ENCODE data around the gene KXD1. TPM values are rescaled to one million over a fixed set of nuclear protein-coding genes. Genes with fewer than 3 reads are reported as not detected.
"Not testable (repeated sequence)": the region's sequence is repeated elsewhere in the genome, so short reads cannot be mapped to it uniquely, and the experiment has no call there.

Gene KXD1
- polyA plus RNA-seq, 6 donors from 2014 or later: 75.3 to 108 (median 84.5) TPM

DNA sequence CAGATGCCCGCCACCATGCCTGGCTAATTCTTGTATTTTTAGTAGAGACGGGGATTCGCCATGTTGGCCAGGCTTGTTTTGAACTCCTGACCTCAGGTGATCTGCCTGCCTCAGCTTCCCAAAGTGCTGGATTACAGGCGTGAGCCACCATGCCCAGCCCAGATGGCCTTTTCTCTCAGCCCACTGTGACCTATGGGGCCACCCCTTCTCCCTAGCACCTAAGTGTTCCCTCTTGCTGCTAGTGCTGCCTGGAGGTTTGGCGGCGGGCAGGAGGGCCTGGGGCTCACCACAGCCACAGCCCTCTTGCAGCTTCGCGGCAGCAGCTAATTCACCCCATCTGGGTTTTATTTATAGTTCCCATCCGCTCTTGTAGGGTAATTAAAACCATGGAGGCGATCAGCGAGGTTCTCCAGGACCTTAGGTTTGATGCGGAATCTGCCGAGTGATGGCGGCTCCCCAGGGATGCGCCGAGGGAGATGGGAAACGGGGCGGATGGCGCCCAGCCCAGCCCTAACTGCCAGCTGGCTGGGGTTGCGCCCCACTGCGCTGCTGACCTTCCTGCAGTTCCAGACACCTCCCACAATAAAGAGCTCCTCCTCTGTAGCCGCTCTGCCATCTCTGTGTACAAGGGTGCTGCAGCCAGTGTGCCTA, 34.2 kb downstream of the KXD1 start:
- peak overlapping the region in 5 of 8 donors; percentile 11 to 85 (median 29) for H3K4me3 Mint-ChIP-seq
- H3K4me1 Mint-ChIP-seq: peaks cover 30 to 48% (median 46%) of the 10 kb centered on the region in 3 donors
- H3K36me3 Mint-ChIP-seq: no peaks in the 10 kb centered on the region
- no peak for ATAC-seq (ENCODE audit: low read depth in 2 of 2)
- H3K9me3 Mint-ChIP-seq: no peaks in the 10 kb centered on the region
- H3K27ac Mint-ChIP-seq: peak overlapping the region in 2 of 6 donors; percentile 32 to 57
- DNase-seq: no peak
- peaks cover 0 to 9% (median 6%) of the 10 kb centered on the region in 3 donors for H3K27me3 Mint-ChIP-seq

DNA sequence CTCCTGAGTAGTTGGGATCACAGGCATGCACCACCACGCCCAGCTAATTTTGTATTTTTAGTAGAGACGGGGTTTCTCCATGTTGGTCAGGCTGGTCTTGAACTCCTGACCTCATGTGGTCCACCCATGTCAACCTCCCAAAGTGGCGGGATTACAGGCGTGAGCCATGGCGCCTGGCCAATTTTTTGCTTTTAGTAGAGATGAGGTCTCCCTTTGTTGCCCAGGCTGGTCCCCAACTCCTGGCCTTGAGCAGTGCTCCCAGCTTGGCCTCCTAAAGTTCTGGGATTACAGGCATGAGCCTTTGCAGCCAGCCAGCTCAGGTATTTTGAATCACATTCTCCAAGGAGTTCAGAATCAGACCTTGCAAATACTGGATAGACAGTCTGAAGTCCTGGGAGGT, 35.1 kb downstream of the KXD1 start:
- H3K27me3 Mint-ChIP-seq: peaks cover 0 to 17% (median 6%) of the 10 kb centered on the region in 3 donors
- H3K27ac Mint-ChIP-seq; ATAC-seq (ENCODE audit: low read depth in 2 of 2); DNase-seq; H3K36me3 Mint-ChIP-seq; H3K9me3 Mint-ChIP-seq: not testable (repeated sequence)
- H3K4me3 Mint-ChIP-seq: peak overlapping the region in 1 of 8 donors; percentile 43
- H3K4me1 Mint-ChIP-seq: peaks cover 32 to 47% (median 41%) of the 10 kb centered on the region in 3 donors

DNA sequence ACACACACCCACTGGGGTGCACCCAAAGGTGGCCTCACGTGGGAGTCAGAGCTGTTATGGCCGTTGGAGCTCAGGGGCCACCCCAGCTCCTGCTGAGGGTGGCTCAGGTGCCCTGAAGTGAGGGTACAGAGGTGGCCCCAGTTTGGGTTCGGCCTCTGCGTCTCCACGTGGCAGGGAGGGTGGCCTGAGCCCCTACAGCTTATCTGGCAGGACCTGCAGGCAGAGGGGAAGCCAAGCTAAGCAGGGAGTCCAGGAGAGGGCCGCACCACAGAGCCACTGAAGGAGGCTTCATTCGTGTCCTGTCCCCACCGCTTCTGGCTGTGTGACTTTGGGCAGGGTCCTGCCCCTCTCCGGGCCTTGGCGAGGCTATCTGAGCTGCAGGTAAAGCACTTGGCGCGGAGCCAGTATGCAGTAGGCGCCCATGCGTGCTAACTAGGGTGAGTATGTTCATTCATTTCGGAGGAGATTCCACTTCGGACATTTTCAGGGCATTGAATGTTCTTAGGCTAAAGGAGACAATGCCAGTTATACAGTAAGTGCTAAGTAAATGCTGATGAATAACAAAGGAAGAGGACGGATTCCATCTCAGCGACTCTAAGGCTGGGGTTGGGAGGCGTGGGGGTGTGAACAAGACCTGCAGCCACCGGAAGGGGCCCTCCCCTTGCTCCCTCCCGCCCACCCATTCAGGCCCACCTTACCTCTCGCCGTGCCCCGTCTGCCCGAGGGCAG, 35.9 kb downstream of the KXD1 start:
- no peaks in the 10 kb centered on the region for H3K9me3 Mint-ChIP-seq
- ATAC-seq (ENCODE audit: low read depth in 2 of 2): no peak
- peaks cover 25 to 39% (median 33%) of the 10 kb centered on the region in 3 donors for H3K4me1 Mint-ChIP-seq
- H3K27ac Mint-ChIP-seq: peak overlapping the region in 1 of 6 donors; percentile 63
- no peaks in the 10 kb centered on the region for H3K36me3 Mint-ChIP-seq
- DNase-seq: no peak
- peaks cover 0 to 25% (median 6%) of the 10 kb centered on the region in 3 donors for H3K27me3 Mint-ChIP-seq
- peak overlapping the region in 6 of 8 donors; percentile 34 to 77 (median 68) for H3K4me3 Mint-ChIP-seq

DNA sequence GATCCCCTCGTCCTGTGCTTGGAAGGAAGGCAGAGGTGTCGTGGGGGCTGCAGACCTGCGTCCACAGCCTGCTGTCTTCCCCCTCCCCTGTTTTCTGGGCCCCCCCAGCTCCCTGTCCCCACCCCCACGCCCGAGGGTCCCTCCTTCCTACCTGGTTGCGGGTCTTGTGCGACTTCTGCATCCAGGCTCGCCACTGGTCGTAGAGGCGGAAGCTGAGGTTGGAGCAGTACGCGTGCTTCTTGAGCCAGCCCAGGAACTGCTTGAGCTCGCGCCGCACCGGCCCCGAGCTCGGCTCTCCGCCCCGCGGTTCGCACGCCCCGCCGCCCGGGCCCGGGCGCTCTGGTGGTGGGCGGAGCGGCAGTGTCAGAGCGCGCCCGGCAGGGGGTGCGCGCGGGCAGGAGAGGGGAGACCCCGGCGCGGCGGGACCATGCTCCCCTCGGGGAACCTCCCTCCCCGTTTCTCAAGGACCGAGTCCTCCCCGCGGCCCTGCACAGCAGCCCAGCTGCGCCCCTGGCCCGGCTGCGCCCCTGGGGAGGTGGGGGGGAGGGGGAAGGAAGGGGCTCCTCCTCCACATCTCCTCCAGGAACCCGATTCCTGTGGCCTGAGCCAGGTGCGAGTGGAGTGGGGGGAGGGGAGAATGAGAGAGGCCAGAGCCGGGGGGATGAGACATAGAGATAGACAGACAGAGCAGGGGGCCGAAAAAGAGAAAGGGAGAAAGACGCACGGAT, 36.6 kb downstream of the KXD1 start:
- peak overlapping the region; percentile 68 to 87 (median 78) for H3K4me3 Mint-ChIP-seq
- ATAC-seq (ENCODE audit: low read depth in 2 of 2) (peak; percentile 68 to 75), DNase-seq (peak; percentile 75)
- H3K36me3 Mint-ChIP-seq: no peaks in the 10 kb centered on the region
- H3K9me3 Mint-ChIP-seq: no peaks in the 10 kb centered on the region
- H3K4me1 Mint-ChIP-seq: peaks cover 25 to 38% (median 33%) of the 10 kb centered on the region in 3 donors
- H3K27me3 Mint-ChIP-seq: peaks cover 0 to 32% (median 6%) of the 10 kb centered on the region in 3 donors
- H3K27ac Mint-ChIP-seq: peak overlapping the region in 2 of 6 donors; percentile 42 to 80

DNA sequence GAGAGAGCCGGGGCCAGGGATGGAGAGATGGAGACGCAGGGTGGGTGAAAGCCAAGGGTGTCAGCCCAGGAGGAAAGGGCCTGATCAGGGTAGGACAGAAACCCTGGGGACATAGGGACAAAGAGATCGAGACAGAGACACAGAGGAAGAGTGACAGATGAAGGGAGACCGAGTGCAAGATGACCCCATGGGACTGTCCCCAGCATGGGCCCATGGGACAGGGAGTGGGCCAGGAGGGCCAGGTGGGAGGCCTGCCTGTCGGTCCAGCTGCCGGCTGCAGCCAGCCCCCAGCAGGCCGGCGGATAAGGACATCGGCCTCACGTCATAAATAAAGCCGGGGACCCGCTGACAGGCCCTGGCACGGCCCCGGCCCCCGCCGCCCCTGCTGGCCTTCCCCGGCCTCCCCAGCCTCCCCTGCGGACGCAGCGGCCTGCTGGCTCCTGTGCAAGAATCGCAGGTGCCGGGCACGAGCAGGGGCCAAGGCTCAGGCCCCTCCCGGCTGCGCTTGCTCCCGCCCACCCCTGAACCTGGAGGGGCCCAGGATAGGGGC, 37.2 kb downstream of the KXD1 start:
- Mint-ChIP-seq H3K9me3 (no peaks in the 10 kb centered on the region), H3K4me1 (peaks cover 21 to 32% (median 30%) of the 10 kb centered on the region in 3 donors), H3K4me3 (peak overlapping the region in 7 of 8 donors; percentile 68 to 87 (median 78)), H3K27me3 (peaks cover 0 to 39% (median 6%) of the 10 kb centered on the region in 3 donors), H3K36me3 (no peaks in the 10 kb centered on the region), H3K27ac (peak overlapping the region in 2 of 6 donors; percentile 42 to 80)
- DNase-seq (no peak), ATAC-seq (ENCODE audit: low read depth in 2 of 2) (peak in 1 of 2 donors; percentile 3)

DNA sequence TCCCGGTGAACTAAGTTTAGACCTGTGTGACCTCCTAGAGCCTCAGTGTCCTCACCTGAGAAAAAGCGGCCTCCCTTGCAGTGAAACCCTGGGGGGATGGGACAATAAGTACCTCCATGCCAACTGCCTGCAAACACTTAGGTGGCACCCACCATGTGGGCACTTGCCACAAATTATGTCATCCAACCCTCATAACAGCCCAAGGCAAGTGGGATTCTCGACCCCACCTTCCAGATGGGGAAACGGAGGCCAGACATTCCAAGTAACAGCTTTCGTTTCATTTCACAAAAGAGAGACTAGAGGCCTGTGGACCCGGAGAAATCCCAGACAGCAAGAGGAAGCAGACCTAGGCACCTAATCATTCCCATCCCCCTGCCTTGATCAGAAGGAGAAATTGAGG, 37.8 kb downstream of the KXD1 start:
- peaks cover 0 to 45% (median 6%) of the 10 kb centered on the region in 3 donors for H3K27me3 Mint-ChIP-seq
- H3K9me3 Mint-ChIP-seq: no peaks in the 10 kb centered on the region
- H3K4me3 Mint-ChIP-seq: peak overlapping the region; percentile 21 to 73 (median 46)
- DNase-seq (no peak), ATAC-seq (ENCODE audit: low read depth in 2 of 2) (no peak)
- H3K4me1 Mint-ChIP-seq: peaks cover 15 to 26% (median 24%) of the 10 kb centered on the region in 3 donors
- peak overlapping the region in 1 of 6 donors; percentile 33 for H3K27ac Mint-ChIP-seq
- no peaks in the 10 kb centered on the region for H3K36me3 Mint-ChIP-seq

DNA sequence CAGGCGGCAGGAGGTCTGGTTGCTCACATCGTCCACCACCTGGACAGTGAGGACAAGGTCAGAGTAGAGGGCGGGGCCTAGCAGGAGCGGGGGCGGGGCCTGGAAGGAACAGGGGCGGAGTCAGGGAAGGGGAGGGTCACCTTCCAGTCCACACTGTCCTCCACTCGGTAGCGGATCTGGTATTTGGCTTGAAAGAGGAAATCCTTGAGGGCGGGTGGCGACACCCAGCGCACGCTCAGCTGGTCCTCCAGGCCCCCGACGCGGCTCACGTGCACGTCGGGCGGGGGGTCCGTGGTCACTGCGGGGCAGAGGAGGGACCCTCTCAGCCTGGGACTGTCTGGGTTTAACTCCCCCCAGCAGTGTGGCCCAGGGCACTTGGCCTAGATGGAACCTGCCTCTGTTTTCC, 39.1 kb downstream of the KXD1 start:
- H3K27me3 Mint-ChIP-seq: peaks cover 0 to 53% (median 12%) of the 10 kb centered on the region in 3 donors
- H3K4me3 Mint-ChIP-seq: peak overlapping the region in 1 of 8 donors; percentile 72
- peaks cover 13 to 23% (median 15%) of the 10 kb centered on the region in 3 donors for H3K4me1 Mint-ChIP-seq
- no peaks in the 10 kb centered on the region for H3K9me3 Mint-ChIP-seq
- DNase-seq: no peak
- ATAC-seq (ENCODE audit: low read depth in 2 of 2): no peak
- H3K36me3 Mint-ChIP-seq: no peaks in the 10 kb centered on the region
- H3K27ac Mint-ChIP-seq: peak overlapping the region in 3 of 6 donors; percentile 65 to 81 (median 81)

DNA sequence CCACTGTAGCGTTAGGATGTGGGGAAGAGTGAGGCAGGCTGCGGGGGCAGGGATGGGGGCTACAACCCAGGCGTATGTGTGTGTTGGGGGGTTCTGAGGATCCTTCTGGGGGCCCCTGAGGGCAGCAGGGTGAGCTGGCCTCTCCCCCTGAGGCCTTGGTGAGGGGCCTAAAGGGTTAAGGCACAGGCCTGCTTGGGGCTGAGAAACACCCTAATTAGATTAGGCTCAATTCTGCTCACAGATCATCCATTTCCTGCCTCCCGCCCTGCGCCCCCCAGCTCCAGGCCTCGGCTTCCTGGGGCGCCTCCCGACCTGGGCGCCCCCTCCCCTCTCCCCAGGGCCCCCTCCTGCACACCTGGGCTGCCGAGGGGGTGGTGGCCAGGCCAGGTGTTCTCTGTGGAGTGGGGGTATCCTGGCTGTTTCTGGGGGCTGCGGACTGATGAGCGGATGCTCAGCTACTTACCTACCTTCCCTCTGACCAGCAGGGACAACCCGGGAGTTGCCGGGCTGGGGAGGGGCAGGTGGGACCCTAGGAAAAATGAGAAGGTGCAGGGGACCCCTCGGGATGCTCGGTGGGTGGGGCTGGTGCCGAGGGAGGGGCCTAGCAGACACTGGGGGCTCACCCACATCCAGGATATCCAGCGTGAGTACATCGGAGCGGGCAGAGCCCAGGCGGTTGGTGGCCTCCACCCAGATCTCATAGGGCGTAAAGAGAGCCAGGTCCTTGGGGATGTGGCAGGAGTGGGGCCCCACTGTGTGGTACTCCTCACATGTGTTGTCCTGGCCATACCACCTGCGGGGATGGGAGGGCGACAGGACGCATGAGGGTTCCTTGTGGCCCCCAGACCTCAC, 40.4 kb downstream of the KXD1 start:
- ATAC-seq (ENCODE audit: low read depth in 2 of 2) (no peak), DNase-seq (no peak)
- Mint-ChIP-seq H3K4me3 (no peak overlapping the region), H3K27me3 (peaks cover 4 to 64% (median 20%) of the 10 kb centered on the region in 3 donors), H3K27ac (peak overlapping the region in 1 of 6 donors; percentile 9), H3K9me3 (no peaks in the 10 kb centered on the region), H3K36me3 (no peaks in the 10 kb centered on the region), H3K4me1 (peaks cover 14 to 25% (median 16%) of the 10 kb centered on the region in 3 donors)

DNA sequence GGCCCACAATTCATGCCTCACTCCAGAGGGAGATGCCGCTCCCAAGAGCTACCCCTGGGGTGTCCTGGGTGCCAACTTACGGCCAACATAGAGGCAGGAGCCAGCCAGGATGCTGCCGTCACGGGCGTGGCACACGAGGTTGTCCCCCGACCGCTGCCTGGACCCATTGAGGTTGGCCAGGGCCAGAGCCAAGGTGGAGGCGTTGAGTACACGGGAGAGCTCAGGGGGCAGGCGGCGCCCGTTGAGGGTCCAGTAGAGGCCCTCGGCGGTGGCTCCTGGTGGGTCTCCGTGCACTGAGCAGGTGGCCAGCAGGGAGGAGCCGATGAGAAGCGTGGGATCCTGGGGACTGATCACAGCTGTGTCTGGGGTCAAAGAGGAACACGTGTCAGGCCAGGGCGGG, 41.8 kb downstream of the KXD1 start:
- ATAC-seq (ENCODE audit: low read depth in 2 of 2) (no peak), DNase-seq (no peak)
- peak overlapping the region in 1 of 8 donors; percentile 30 for H3K4me3 Mint-ChIP-seq
- H3K36me3 Mint-ChIP-seq: no peaks in the 10 kb centered on the region
- H3K9me3 Mint-ChIP-seq: no peaks in the 10 kb centered on the region
- no peak overlapping the region for H3K27ac Mint-ChIP-seq
- H3K27me3 Mint-ChIP-seq: peaks cover 10 to 72% (median 28%) of the 10 kb centered on the region in 3 donors
- H3K4me1 Mint-ChIP-seq: peaks cover 17 to 22% (median 19%) of the 10 kb centered on the region in 3 donors

DNA sequence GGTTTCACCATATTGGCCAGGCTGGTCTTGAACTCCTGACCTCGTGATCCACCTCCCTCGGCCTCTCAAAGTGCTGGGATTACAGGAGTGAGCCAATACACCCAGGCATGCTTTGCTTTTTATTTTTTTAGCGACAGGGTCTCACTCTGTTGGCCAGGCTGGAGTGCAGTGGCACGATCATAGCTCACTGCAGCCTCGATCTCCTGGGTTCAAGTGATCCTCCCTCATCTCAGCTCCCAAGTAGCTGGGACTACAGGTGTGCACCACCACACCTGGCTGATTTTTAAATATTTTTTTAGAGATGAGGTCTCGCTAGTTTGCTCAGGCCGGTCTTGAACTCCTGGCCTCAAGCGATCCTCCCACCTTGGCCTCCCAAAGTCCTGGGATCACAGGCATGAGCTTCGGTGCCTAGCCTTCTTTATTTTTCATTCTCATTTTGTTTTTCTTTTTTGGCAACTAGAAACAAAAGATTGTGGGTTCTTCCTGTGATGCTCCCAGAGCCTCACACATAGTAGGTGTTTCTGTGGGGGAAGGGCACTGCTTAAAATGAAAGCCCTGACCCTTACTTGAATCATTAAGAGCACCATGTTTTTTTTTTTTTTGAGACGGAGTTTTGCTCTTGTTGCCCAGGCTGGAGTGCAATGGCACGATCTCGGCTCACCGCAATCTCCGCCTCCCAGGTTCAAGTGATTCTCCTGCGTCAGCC, 43.2 kb downstream of the KXD1 start:
- not testable (repeated sequence) for H3K4me3 Mint-ChIP-seq; DNase-seq; ATAC-seq (ENCODE audit: low read depth in 2 of 2); H3K27ac Mint-ChIP-seq; H3K36me3 Mint-ChIP-seq; H3K9me3 Mint-ChIP-seq
- H3K4me1 Mint-ChIP-seq: peaks cover 14 to 25% (median 16%) of the 10 kb centered on the region in 3 donors
- peaks cover 22 to 84% (median 41%) of the 10 kb centered on the region in 3 donors for H3K27me3 Mint-ChIP-seq

DNA sequence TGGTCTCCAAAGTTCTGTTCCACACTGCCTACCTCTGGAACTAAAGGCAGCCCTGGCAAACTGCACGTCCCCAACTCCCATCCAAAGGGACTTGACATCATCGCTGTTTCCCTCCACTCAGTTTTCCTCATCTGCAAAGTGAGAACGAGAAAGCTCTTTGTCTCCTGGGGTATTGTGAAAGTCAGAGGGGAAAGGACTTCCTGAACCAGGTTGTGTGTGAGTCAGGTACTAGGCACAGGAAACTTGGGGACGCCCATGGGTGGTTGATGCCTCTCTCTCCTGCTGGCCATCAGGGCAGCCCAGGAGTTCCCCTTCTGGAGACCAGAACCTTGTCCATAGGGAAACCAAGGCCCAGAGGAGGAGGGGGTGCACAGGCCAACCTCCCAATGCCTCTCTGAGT, 44.2 kb downstream of the KXD1 start:
- no peaks in the 10 kb centered on the region for H3K36me3 Mint-ChIP-seq

More for the DNA sequence above, 44.2 kb downstream of the KXD1 start:
- DNase-seq: no peak
- H3K4me3 Mint-ChIP-seq: peak overlapping the region in 1 of 8 donors; percentile 47
- peaks cover 10 to 17% (median 13%) of the 10 kb centered on the region in 3 donors for H3K4me1 Mint-ChIP-seq
- H3K27ac Mint-ChIP-seq: no peak overlapping the region
- ATAC-seq (ENCODE audit: low read depth in 2 of 2): no peak
- H3K27me3 Mint-ChIP-seq: peaks cover 22 to 75% (median 35%) of the 10 kb centered on the region in 3 donors
- peaks cover 0 to 2% (median 0%) of the 10 kb centered on the region in 7 donors for H3K9me3 Mint-ChIP-seq
